HG03457 (cell line): ENCODE data around the gene CRYGC.

Source experiments
- ATAC-seq: cut with Tn5 transposase; IDR thresholded peaks from one replicate; pipeline ENCODE4 v1.9.1; 2021; ENCODE audit warnings: moderate number of reproducible peaks; ENCODE audit not compliant: unreplicated experiment

CRYGC gene

DNA sequence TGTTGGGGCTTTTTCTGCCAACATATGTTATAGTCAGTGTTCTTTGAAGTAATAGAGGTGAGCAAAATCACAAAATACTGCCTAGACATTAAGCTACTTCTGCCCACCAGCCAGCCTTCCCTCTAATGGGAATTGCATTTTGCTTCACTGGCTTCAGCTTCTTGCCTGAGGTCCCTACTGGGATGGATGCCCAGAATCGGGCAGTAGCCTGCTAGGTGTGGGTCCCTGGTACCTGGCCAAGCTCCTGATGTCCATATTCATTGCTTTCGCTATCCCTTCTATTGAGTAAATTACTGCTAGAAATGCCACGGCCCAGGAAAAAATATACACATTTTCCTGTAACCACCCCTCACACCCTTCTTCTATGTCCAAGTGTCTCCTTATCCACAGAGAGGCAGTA is 32.3 kb downstream of the CRYGC start:
- no peak for ATAC-seq

DNA sequence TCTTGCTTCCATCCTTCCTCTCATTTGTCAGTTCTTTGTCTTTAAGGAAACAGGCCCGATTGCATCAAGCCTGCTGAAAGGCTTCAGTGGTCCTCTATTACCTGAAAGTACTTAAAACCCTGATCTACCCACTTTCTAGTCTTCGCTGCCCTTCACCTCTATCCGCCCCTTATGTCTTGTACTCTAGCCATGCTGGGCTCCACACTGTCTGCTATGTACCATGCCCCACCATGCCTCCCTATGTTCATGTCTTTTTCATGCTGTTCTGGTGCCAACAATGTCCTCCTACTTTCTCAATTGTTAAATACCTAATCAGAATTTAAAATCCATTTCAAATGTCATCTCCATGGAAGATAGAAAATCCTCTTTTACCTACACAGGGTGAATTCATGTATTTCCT is 33.5 kb downstream of the CRYGC start:
- no peak for ATAC-seq

DNA sequence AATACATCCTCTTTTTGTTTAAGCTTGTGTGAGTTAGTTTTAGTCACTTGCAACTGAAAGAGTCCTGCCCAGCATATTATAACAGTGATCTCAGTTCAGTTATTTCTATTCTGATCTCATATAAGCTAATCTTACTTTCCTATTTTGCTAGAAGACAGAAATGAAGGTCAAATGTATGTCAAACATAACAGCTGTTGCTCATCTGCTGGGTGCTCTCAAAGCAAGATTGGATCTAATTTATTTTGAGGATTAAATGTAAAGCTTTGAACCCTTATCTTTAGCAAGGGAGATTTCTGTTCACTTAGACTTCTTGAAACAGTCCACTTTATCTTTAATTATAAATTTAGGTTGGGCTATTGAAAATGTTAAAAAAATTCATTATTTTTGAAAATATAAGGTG is 36.5 kb downstream of the CRYGC start:
- ATAC-seq = no peak

DNA sequence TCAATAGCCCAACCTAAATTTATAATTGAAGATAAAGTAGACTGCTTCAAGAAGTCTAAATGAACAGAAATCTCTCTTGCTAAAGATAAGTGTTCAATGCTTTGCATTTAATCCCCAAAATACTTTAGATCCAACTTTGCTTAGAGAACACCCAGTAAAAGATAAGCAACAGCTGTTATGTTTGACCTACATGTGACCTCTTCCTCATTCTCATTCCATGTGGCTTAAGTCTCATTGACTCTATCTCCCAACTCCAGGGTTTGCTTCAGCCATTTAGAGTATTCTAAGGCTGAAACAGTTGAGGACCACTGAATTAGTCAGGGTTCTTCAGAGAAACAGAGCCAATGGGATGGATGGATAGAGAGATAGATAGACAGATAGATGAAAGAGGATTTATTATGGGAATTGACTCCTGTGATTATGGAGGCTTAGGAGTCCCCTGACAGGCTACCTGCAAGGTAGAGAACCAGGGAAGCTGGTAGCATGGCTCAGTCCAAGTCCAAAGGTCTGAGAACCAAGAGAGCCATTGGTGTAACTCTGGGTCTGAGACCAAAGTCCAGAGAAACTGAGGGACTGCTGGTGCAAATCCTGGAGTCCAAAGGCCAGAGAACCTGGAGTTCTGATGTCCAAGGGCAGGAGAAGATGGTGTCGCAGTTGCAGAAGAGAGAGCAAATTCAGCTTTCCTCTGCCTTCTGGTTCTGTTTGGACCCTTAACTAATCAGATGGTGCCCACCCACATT is 37.4 kb downstream of the CRYGC start:
- ATAC-seq = no peak

DNA sequence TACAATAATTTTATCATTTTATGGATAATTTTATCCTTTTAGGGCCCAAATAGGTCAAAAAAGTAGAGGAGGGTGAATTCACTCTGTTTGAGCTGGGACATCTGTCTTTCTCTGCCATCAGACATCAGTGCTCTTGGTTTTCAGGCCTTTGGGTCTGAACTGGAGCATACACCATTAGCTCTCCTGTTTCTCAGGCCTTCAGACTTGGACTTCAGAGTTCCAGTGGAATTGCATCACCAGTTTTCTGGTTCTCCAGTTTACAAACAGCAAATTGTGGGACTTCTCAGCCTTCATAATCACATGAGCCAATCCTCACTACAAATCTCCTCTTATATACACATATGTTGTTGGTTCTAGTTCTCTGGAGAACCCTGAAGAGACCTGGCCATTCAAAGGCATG is 39.2 kb downstream of the CRYGC start:
- ATAC-seq = no peak

DNA sequence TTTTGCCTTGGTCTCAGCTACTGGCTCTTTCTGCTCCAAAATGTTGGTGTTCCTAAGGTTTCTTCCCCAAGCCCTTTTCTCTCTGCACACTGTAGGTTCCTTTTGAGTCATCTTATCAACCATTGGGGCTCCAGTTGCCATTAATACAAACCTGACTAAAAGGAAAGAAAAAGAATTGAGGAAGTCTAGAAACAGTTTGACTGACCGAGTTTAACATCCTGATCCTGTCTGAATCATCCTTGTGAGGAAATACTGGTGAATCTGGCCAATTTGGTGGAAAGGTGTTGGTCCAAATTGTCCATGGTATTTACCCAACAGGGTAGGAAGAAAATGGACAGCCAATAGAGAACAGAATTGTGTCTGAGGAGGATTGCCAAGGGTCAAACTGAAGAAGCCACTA is 43.6 kb downstream of the CRYGC start:
- ATAC-seq = no peak

DNA sequence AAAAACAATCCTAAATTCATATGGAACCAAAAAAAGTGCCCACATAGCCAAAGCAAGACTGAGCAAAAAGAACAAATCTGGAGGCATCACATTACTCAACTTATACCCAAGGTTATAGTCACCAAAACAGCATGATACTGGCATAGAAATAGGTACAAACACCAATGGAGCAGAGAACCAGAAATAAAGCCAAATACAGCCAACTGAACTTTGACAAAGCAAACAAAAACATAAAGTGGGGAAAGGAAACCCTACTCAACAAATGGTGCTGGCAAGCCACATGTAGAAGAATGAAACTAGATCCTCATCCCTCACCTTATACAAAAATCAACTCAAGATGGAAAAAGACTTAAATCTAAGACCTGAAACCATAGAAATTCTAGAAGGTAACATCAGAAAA is 45.8 kb downstream of the CRYGC start:
- no peak for ATAC-seq
